Adipocyte (in vitro differentiated cells): ENCODE measurements around the gene CCDC8.
A peak's percentile ranks its signal among the peaks of the same experiment; 100 is the strongest.

Experiments used
- DNase-seq: peaks from one replicate; pipeline ENCODE4 v3.0.0-alpha.2; 2015; ENCODE audit warnings: low read depth
- H3K27me3 ChIP-seq: replicated peaks from 2 replicates; pipeline ENCODE4 v1.7.0; 2013; ENCODE audit warnings: mild to moderate bottlenecking, low read length, moderate library complexity; ENCODE audit not compliant: control insufficient read depth, insufficient read depth
- H3K36me3 ChIP-seq: 2 replicates; pipeline ENCODE4 v1.7.0; 2013; ENCODE audit warnings: low read length, mild to moderate bottlenecking, moderate library complexity; ENCODE audit not compliant: control insufficient read depth, insufficient read depth, severe bottlenecking
- H3K4me1 ChIP-seq: 2 replicates; pipeline ENCODE4 v1.7.0; 2013; ENCODE audit warnings: mild to moderate bottlenecking, low read length, moderate library complexity; ENCODE audit not compliant: control insufficient read depth, insufficient read depth
- H3K4me3 ChIP-seq: 2 replicates; pipeline ENCODE4 v1.7.0; 2013; ENCODE audit warnings: mild to moderate bottlenecking, low read length, moderate library complexity
- H3K9ac ChIP-seq: 2 replicates; pipeline ENCODE4 v1.7.0; 2013; ENCODE audit warnings: mild to moderate bottlenecking, low read length, moderate library complexity
- H3K9me3 ChIP-seq: 2 replicates; pipeline ENCODE4 v1.7.0; 2013; ENCODE audit warnings: mild to moderate bottlenecking, low read length, moderate library complexity; ENCODE audit not compliant: control insufficient read depth

CCDC8 gene, protein sequence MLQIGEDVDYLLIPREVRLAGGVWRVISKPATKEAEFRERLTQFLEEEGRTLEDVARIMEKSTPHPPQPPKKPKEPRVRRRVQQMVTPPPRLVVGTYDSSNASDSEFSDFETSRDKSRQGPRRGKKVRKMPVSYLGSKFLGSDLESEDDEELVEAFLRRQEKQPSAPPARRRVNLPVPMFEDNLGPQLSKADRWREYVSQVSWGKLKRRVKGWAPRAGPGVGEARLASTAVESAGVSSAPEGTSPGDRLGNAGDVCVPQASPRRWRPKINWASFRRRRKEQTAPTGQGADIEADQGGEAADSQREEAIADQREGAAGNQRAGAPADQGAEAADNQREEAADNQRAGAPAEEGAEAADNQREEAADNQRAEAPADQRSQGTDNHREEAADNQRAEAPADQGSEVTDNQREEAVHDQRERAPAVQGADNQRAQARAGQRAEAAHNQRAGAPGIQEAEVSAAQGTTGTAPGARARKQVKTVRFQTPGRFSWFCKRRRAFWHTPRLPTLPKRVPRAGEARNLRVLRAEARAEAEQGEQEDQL

DNA sequence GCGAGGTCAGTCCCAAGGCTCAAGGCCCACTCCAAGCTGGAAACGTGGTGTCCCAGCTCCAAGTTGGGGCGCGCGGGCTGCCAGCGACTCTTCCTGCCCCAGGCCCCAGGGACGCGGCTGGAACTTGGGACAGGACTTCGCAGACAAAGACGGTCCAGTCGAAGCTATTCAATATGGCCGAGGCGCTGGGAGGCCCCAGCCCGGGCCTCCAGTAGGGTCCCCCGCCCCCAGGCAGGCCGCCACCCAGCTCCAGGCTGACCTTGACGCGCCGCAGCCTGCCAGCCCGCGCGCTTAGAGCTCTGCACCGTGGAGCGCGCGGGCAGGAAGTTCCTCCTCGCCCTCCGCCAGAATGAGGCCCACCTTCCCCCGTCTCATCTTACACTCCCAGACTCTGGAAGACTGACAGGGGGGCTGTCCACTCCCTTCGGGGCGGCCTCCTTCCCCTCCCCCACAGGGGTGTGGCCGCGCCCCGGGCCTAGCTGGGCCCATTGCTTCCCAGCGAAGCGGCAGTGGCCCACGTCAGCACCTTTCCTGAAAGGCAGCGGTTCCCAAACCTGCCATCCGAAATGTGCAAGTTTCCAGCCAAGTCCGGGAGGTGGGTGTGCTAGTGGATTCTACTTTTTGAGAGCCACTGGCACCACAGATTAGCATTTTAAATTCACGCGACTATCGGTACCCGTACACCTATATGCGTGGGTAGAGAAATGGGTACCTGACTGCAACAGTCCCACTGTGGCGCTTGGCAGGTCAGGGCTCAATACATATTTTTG, at the start of gene CCDC8:
CCDC8 (minus strand) TSS at position 303 of the 770 bp plus-strand sequence. CDS start 754 bp downstream, outside the sequence.
- peak within 1 kb of the TSS; percentile 81 for H3K4me3 ChIP-seq
- H3K9me3 ChIP-seq: no peaks in the 10 kb centered on the region
- H3K27me3 ChIP-seq: peaks cover 9% of the 10 kb centered on the region
- peak; percentile 90 for DNase-seq
- H3K9ac ChIP-seq: peak within 1 kb of the TSS; percentile 85
- H3K4me1 ChIP-seq: peaks cover 20% of the 10 kb centered on the region
- H3K36me3 ChIP-seq: no peaks in the 10 kb centered on the region

DNA sequence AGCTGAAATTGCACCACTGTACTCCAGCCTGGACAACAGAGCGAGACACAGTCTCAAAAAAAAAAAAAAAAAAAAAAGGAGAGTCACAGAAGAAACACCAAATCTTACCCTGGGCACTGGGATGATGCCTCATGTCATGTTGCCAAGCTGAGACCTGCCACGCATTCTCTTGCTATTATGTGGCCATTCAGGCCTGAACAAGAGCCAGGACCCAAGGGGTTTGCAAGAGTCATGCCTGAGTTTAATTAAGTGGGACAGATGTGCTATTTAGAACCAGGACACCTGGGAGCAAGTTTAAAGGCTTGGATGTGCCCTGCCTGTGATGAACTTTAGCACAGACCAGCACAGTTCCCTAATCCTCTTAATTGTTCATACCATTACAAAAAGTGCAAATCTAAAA, 48.2 kb upstream of the CCDC8 start:
- H3K9ac ChIP-seq: no peak overlapping the region
- DNase-seq: no peak
- no peak overlapping the region for H3K4me3 ChIP-seq
- H3K27me3 ChIP-seq: no peaks in the 10 kb centered on the region
- H3K9me3 ChIP-seq: no peaks in the 10 kb centered on the region
- H3K36me3 ChIP-seq: no peaks in the 10 kb centered on the region
- peaks cover 8% of the 10 kb centered on the region for H3K4me1 ChIP-seq

DNA sequence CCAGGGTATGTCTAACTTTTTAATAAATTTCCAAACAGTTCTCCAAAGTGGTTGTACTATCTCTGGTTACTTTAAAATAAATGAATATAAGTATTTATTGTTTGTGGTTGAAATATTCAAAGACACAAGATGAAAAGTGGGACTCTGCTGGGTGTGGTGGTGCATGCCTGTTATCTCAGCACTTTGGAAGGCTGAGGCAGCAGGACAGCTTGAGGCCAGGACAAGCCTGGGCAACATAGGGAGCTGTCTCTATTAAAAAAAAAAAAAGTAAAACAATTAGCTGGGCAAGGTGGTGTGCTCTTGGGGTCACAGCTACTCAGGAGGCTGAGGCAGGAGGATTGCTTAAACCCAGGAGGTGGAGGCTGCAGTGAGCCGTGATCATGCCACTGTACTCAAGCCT, 47.6 kb upstream of the CCDC8 start:
- no peak for DNase-seq
- H3K27me3 ChIP-seq: no peaks in the 10 kb centered on the region
- no peaks in the 10 kb centered on the region for H3K36me3 ChIP-seq
- no peak overlapping the region for H3K9ac ChIP-seq
- H3K4me1 ChIP-seq: peaks cover 2% of the 10 kb centered on the region
- no peaks in the 10 kb centered on the region for H3K9me3 ChIP-seq
- no peak overlapping the region for H3K4me3 ChIP-seq

DNA sequence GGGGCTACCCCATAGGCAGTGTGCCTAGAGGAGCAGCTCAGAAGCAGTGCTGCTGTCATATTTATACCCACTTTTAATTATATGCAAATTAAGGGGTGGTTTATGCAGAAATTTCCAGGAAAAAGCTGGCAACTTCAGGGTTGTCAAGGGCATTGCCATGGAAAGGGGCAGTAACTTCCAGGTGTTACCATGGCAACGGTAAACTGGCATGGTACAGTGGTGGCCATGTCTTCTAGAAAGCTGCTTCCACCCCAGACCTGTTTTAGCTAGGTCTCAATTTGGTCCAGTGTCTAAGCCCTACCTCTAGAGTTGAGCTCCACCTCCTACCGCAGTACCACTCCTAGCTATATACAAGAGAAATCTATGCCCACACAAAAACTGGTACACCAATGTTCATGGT, 46.7 kb upstream of the CCDC8 start:
- no peak overlapping the region for H3K4me3 ChIP-seq
- H3K27me3 ChIP-seq: no peaks in the 10 kb centered on the region
- no peaks in the 10 kb centered on the region for H3K36me3 ChIP-seq
- no peaks in the 10 kb centered on the region for H3K9me3 ChIP-seq
- H3K4me1 ChIP-seq: peaks cover 2% of the 10 kb centered on the region
- no peak for DNase-seq
- no peak overlapping the region for H3K9ac ChIP-seq

DNA sequence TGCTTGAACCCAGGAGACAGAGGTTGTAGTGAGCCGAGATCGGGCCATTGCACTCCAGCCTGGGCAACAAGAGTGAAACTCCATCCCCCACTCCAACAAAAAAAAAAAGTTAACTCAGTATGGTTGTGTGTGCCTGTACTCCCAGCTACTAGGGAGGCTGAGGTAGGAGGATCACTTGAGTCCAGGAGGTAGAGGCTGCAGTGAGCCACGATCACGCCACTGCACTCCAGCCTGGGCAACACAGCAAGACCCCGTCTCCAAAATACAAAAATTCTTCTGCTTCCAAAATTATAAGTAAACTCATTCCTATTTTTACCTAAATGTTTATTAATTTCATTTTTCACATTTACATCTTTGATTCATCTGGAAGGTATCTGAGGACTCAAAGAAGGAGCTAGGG, 43.6 kb upstream of the CCDC8 start:
- Histone ChIP-seq H3K4me3 (no peak overlapping the region), H3K9ac (no peak overlapping the region), H3K9me3 (no peaks in the 10 kb centered on the region), H3K27me3 (no peaks in the 10 kb centered on the region), H3K4me1 (peaks cover 2% of the 10 kb centered on the region), H3K36me3 (no peaks in the 10 kb centered on the region)
- no peak for DNase-seq

DNA sequence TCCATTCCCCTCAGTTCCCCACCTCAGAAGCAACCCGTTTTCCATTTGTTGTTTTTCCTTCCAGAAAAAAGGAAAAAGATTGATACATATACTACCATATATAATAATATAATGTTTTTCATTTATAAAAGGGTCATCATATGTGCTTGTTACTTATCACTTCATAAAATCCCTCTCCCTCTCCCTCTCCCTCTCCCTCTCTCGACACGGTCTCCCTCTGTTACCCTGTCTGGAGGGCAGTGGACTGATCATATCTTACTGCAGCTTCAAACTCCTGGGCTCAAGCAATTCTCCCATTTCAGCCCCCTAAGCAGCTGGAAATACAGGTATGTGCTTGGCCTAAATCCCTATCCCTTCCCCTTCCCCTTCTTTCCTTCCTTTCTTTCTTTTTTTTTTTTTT, 40.9 kb upstream of the CCDC8 start:
- H3K27me3 ChIP-seq: no peaks in the 10 kb centered on the region
- H3K4me1 ChIP-seq: no peaks in the 10 kb centered on the region
- H3K36me3 ChIP-seq: no peaks in the 10 kb centered on the region
- no peaks in the 10 kb centered on the region for H3K9me3 ChIP-seq
- H3K4me3 ChIP-seq: no peak overlapping the region
- H3K9ac ChIP-seq: no peak overlapping the region
- DNase-seq: no peak

DNA sequence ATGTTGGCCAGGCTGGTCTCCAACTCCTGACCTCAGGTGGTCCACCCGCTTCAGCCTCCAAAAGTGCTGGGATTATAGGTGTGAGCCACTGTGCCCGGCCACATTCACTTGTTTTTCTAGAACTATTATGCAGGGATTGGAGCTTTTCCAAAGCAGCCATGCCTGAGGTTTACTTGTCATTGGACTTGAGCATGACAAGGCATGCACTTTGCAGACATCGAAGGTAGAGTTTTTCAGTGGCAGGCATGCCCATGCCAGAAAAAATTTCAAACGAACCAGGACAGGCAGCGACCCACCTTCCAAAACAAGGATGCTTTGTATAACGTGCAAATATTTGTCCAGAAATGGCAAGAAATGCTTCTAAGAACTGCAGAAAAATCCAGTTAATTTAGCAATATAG, 40.3 kb upstream of the CCDC8 start:
- no peak for DNase-seq

DNA sequence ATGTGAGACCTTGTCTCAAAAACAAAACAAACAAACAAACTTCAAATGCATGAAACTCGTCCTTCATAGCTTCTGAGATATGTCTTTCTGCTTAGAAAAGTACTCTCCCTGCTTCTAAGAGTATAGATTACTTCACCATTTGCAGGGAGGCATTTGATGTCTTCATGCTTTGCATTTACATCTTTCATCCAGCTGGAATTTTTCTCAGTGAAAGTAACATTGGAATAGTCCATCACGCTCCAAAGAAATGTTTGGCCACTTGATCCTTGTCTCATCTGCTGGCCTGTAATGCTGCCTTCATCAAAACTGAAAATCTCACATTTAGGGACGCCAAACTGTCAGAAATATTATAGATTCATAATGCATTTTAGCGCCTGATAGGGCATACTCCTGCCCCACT, 38.8 kb upstream of the CCDC8 start:
- Histone ChIP-seq H3K27me3 (no peaks in the 10 kb centered on the region), H3K9ac (no peak overlapping the region), H3K36me3 (no peaks in the 10 kb centered on the region), H3K4me1 (no peaks in the 10 kb centered on the region), H3K9me3 (no peaks in the 10 kb centered on the region), H3K4me3 (no peak overlapping the region)
- no peak for DNase-seq

More for the DNA sequence above, 40.3 kb upstream of the CCDC8 start:
- no peaks in the 10 kb centered on the region for H3K36me3 ChIP-seq
- H3K9me3 ChIP-seq: no peaks in the 10 kb centered on the region
- no peaks in the 10 kb centered on the region for H3K4me1 ChIP-seq
- H3K27me3 ChIP-seq: no peaks in the 10 kb centered on the region
- H3K4me3 ChIP-seq: no peak overlapping the region
- no peak overlapping the region for H3K9ac ChIP-seq

DNA sequence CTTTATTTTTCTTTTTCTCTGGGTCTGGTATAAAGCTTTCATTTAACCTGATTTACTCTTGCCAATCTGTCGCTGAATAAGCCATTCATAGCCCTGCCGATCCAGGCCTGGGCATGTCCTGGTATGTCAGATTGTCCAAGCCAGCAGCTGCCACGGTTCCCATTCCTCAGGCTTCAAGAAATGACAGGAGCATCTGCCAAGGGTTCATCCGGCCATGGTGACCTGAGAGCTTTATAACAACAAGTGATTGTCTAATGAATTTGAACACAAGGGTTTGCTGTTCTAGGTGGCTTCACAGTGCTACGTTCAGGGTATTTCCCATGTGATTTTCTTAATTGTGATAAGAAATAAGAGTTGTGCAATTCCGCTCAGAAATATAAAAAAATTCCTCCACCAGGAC, 38.0 kb upstream of the CCDC8 start:
- Histone ChIP-seq H3K4me1 (no peaks in the 10 kb centered on the region), H3K4me3 (no peak overlapping the region), H3K9me3 (no peaks in the 10 kb centered on the region), H3K9ac (no peak overlapping the region), H3K36me3 (no peaks in the 10 kb centered on the region), H3K27me3 (no peaks in the 10 kb centered on the region)
- DNase-seq: no peak

DNA sequence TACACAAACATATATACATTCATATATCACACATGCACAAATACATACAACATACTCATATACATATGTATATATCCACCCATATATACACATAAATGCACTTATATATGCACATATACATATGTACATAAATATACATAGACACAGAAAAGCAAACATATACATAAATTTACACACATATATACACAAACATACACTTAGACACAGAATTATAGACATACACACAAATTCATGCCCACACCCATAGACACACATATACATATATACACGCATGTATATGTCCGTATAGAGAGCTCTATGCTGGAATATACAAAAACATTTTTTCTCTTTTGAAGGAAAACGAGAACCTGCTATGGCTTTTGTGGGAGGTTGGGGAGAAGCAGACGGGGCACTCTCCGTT, 37.4 kb upstream of the CCDC8 start:
- H3K9me3 ChIP-seq: no peaks in the 10 kb centered on the region
- no peaks in the 10 kb centered on the region for H3K36me3 ChIP-seq

DNA sequence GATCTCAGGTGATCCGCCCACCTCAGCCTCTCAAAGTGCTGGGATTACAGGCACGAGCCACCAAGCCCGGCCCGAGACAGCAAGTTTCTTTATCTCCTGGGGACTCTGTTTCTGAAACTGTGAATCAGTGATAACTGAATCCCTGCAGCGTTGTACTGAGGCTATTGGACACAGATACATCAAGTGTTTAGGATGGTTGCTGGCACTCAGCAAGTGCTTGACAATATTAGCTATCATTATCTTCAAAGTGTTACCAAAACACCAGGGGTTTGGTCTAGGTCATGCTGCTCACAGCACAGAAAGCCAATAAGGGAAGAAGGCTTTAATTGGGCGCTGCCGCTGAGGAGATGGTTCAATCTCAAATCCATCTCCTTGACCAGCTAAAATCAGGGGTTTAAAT, 35.9 kb upstream of the CCDC8 start:
- Histone ChIP-seq H3K9ac (no peak overlapping the region), H3K4me3 (no peak overlapping the region), H3K9me3 (no peaks in the 10 kb centered on the region), H3K36me3 (no peaks in the 10 kb centered on the region), H3K27me3 (no peaks in the 10 kb centered on the region), H3K4me1 (peaks cover 3% of the 10 kb centered on the region)
- no peak for DNase-seq

More for the DNA sequence above, 37.4 kb upstream of the CCDC8 start:
- Histone ChIP-seq H3K4me1 (no peaks in the 10 kb centered on the region), H3K9ac (no peak overlapping the region), H3K27me3 (no peaks in the 10 kb centered on the region), H3K4me3 (no peak overlapping the region)
- DNase-seq: no peak
